ENCODE data around the gene LIM2. TPM values are rescaled to one million over a fixed set of nuclear protein-coding genes. Genes with fewer than 3 reads are reported as not detected.

LIM2 gene
- total RNA-seq, 2 experiments from 2014 or later, result not detected

DNA sequence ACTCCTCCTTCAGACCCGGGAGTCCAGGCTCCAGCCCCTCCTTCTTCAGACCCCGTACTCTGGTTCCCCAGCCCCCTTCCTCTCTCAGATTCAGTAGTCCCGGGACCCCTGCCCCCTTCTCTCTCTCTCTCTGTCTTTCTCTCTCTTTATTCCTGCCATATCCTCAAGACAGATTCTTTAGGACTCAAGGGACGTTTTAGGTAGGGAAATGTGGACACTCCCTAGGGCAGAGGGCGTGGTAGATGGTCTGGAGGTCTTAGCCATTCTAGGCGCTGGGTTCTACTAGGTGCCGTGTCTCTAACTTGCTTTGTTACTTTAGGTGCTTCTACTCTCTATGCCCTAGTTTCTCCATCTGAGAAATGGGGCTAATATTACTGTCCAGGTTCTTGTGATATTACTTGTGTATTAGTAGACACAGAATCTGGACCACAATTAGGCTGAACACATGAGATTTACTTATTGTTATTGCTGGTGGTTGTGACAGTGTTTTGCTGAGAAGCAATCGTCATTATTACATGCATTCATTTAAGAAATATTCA, 3.4 kb upstream of the LIM2 start:
- H3K27ac ChIP-seq (ENCODE audit: low read depth in 1 of 2, low read length in 2 of 2), result no peak overlapping the region
- H3K36me3 Mint-ChIP-seq (ENCODE audit: low read depth), result no peaks in the 10 kb centered on the region
- H3K36me3 ChIP-seq (ENCODE audit: insufficient read depth, low read length), result no peaks in the 10 kb centered on the region
- H3K4me3 ChIP-seq (ENCODE audit: low read length), result no peak overlapping the region
- peaks cover 31% of the 10 kb centered on the region for H3K4me1 ChIP-seq (ENCODE audit: insufficient read depth, low read length)
- H3K27me3 Mint-ChIP-seq, result no peaks in the 10 kb centered on the region
- H3K4me1 Mint-ChIP-seq (ENCODE audit: low read depth), result peaks cover 23% of the 10 kb centered on the region
- ChIA-PET POLR2A (no interaction called here), CTCF (no interaction called here)
- DNase-seq (no peak), ATAC-seq (ENCODE audit: poor library complexity) (no peak)
- no peak overlapping the region for H3K27ac Mint-ChIP-seq
- H3K9me3 ChIP-seq (ENCODE audit: control insufficient read depth in 1 of 2, insufficient read depth in 1 of 2, low read length in 2 of 2), result no peaks in the 10 kb centered on the region
- intact Hi-C loops (cut with DNase I, micrococcal nuclease), result no loop called here
- H3K27me3 ChIP-seq (ENCODE audit: control insufficient read depth in 1 of 2, insufficient read depth in 2 of 2, low read length in 2 of 2), result no peaks in the 10 kb centered on the region
- H3K4me3 Mint-ChIP-seq, result no peak overlapping the region
- no peaks in the 10 kb centered on the region for H3K9me3 Mint-ChIP-seq
- TF ChIP-seq, protein P1, sequence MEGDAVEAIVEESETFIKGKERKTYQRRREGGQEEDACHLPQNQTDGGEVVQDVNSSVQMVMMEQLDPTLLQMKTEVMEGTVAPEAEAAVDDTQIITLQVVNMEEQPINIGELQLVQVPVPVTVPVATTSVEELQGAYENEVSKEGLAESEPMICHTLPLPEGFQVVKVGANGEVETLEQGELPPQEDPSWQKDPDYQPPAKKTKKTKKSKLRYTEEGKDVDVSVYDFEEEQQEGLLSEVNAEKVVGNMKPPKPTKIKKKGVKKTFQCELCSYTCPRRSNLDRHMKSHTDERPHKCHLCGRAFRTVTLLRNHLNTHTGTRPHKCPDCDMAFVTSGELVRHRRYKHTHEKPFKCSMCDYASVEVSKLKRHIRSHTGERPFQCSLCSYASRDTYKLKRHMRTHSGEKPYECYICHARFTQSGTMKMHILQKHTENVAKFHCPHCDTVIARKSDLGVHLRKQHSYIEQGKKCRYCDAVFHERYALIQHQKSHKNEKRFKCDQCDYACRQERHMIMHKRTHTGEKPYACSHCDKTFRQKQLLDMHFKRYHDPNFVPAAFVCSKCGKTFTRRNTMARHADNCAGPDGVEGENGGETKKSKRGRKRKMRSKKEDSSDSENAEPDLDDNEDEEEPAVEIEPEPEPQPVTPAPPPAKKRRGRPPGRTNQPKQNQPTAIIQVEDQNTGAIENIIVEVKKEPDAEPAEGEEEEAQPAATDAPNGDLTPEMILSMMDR (IDR thresholded peaks at IDR 0.05), result no peak

DNA sequence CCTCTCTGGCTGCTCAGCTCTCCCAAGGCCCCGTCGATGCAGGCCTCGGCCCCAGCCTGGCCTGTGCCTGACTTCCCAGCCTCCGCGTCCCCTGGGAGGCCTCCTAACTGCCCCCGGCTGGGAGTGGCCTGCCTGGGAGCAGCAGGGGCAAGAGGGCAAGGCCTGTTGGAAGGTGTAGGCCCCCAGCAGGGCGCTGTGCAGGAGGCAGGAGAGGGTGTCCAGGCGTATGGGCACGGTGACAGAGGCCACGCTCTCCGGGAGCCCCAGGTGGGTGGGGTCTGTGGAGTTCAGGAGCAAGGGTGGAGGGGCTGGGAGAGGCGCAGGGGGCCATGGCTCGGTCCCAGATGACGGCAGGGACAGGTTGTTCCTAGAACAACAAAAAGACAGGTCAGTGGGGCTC, 1.4 kb upstream of the LIM2 start:
- Mint-ChIP-seq H3K4me1 (ENCODE audit: low read depth) (peaks cover 15% of the 10 kb centered on the region), H3K36me3 (ENCODE audit: low read depth) (no peaks in the 10 kb centered on the region), H3K9me3 (no peaks in the 10 kb centered on the region), H3K4me3 (no peak overlapping the region), H3K27ac (no peak overlapping the region), H3K27me3 (no peaks in the 10 kb centered on the region)
- DNase-seq (no peak), ATAC-seq (ENCODE audit: poor library complexity) (no peak)
- intact Hi-C loops (cut with DNase I, micrococcal nuclease), result no loop called here
- H3K27me3 ChIP-seq (ENCODE audit: control insufficient read depth in 1 of 2, insufficient read depth in 2 of 2, low read length in 2 of 2), result no peaks in the 10 kb centered on the region
- H3K27ac ChIP-seq (ENCODE audit: low read depth in 1 of 2, low read length in 2 of 2), result no peak overlapping the region
- POLR2A ChIA-PET, result no interaction called here
- no peak overlapping the region for H3K4me3 ChIP-seq (ENCODE audit: low read length)
- TF ChIP-seq, protein P1 (IDR thresholded peaks at IDR 0.05), result no peak
- H3K4me1 ChIP-seq (ENCODE audit: insufficient read depth, low read length), result peaks cover 19% of the 10 kb centered on the region
- H3K9me3 ChIP-seq (ENCODE audit: control insufficient read depth in 1 of 2, insufficient read depth in 1 of 2, low read length in 2 of 2), result no peaks in the 10 kb centered on the region
- CTCF ChIA-PET, result no interaction called here
- no peaks in the 10 kb centered on the region for H3K36me3 ChIP-seq (ENCODE audit: insufficient read depth, low read length)

DNA sequence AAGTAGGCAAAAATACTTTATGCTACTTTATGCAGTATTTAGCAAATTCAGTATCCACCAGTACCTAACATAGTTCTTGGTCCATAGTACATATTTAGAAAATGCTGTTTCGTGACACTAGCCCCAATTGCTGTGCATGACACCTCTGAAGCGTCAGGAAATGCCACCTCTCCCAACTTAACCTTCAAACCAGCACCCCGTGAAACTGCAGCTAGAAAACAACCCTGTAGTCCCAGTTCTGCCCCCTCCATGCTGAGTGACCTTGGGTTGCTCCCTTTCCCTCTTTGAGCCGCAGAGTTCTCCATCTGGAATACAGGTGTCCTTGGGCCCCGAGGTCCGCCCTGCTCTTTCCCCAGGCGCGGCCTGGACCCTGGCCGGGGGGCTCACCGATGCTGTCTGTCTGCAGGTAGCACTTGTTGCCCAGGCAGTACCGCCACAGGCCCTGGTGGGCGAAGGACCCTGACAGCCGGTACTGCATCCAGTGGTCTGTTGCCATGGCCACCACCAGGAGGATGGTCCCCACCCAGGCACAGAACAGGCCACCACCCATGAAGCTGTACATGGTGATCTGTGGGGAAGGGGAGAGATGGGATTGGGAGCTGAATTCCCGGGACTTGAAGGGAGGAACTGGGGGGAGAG, 773 bp downstream of the LIM2 start:
- no peaks in the 10 kb centered on the region for H3K36me3 Mint-ChIP-seq (ENCODE audit: low read depth)
- ChIA-PET CTCF (no interaction called here), POLR2A (no interaction called here)
- H3K27ac ChIP-seq (ENCODE audit: low read depth in 1 of 2, low read length in 2 of 2), result no peak overlapping the region
- no peaks in the 10 kb centered on the region for H3K36me3 ChIP-seq (ENCODE audit: insufficient read depth, low read length)
- no peak overlapping the region for H3K4me3 Mint-ChIP-seq
- H3K9me3 Mint-ChIP-seq, result no peaks in the 10 kb centered on the region
- no peak overlapping the region for H3K27ac Mint-ChIP-seq
- H3K4me3 ChIP-seq (ENCODE audit: low read length), result no peak overlapping the region
- ATAC-seq (ENCODE audit: poor library complexity) (no peak), DNase-seq (peak in 1 of 14 experiments; percentile 54)
- intact Hi-C loops (cut with DNase I, micrococcal nuclease), result no loop called here
- no peaks in the 10 kb centered on the region for H3K27me3 ChIP-seq (ENCODE audit: control insufficient read depth in 1 of 2, insufficient read depth in 2 of 2, low read length in 2 of 2)
- H3K27me3 Mint-ChIP-seq, result no peaks in the 10 kb centered on the region
- peaks cover 12% of the 10 kb centered on the region for H3K4me1 ChIP-seq (ENCODE audit: insufficient read depth, low read length)
- H3K4me1 Mint-ChIP-seq (ENCODE audit: low read depth), result peaks cover 10% of the 10 kb centered on the region
- TF ChIP-seq, protein P1 (IDR thresholded peaks at IDR 0.05), result no peak
- peaks cover 0 to under 1% of the 10 kb centered on the region in 2 experiments for H3K9me3 ChIP-seq (ENCODE audit: control insufficient read depth in 1 of 2, insufficient read depth in 1 of 2, low read length in 2 of 2)
